ENCODE results near the gene RPP25L.

Gene RPP25L

GRCh38 chr9:34612788-34613390 is 992 bp upstream of the RPP25L start:
- Histone ChIP-seq H3K9ac (ENCODE audit: low read length in 5 of 5) (peak overlapping the region in 4 of 5 donors; percentile 48 to 92 (median 66)), H3K4me3 (ENCODE audit: low read depth in 1 of 5, low read length in 5 of 5) (peak overlapping the region; percentile 58 to 84 (median 80)), H3K4me1 (ENCODE audit: control insufficient read depth in 5 of 5, insufficient read depth in 5 of 5, low read length in 5 of 5) (peaks cover 5 to 28% (median 25%) of the 10 kb centered on the region in 5 donors), H3K27ac (ENCODE audit: low read depth, low read length) (peak overlapping the region; percentile 60), H3K27me3 (ENCODE audit: control insufficient read depth in 5 of 5, insufficient read depth in 4 of 5, low read length in 5 of 5) (no peaks in the 10 kb centered on the region), H3K9me3 (ENCODE audit: control insufficient read depth in 5 of 5, low read length in 5 of 5) (no peaks in the 10 kb centered on the region), H3K36me3 (ENCODE audit: control insufficient read depth in 5 of 5, insufficient read depth in 5 of 5, low read length in 5 of 5) (peaks cover 3 to 45% (median 40%) of the 10 kb centered on the region in 5 donors)

DNA sequence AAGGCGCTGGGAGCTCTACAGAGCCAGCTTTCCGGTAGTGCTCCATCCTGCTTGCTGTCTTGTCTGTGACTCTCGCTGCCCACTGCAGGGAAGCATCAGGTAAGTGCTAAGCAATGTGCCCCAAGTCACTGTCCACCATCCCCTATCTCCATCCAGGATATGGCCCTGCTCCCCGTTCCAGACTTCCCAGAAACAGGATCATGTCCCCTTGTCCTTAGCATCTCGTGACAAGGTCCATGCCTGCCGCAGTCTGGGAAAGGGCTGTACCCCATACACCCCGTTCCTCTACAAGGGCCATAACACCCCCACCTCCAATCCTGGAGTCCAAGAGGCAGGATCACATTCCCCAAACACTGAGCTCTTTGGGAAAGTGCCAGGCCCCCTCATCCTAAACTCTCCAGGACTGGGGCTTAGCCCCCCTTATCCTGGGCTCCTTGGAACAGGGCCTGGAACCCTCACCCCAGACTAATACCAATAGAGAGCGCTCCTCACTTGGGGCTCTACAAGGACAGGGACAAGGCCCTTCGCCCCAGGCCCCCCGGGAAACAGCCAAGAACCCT is 566 bp downstream of the RPP25L start:
- Histone ChIP-seq H3K9me3 (ENCODE audit: control insufficient read depth in 5 of 5, low read length in 5 of 5) (no peaks in the 10 kb centered on the region), H3K4me1 (ENCODE audit: control insufficient read depth in 5 of 5, insufficient read depth in 5 of 5, low read length in 5 of 5) (peaks cover 5 to 28% (median 25%) of the 10 kb centered on the region in 5 donors), H3K27me3 (ENCODE audit: control insufficient read depth in 5 of 5, insufficient read depth in 4 of 5, low read length in 5 of 5) (no peaks in the 10 kb centered on the region), H3K9ac (ENCODE audit: low read length in 5 of 5) (peak overlapping the region; percentile 56 to 96 (median 92)), H3K27ac (ENCODE audit: low read depth, low read length) (peak overlapping the region; percentile 60), H3K36me3 (ENCODE audit: control insufficient read depth in 5 of 5, insufficient read depth in 5 of 5, low read length in 5 of 5) (peaks cover 0 to 30% (median 24%) of the 10 kb centered on the region in 5 donors), H3K4me3 (ENCODE audit: low read depth in 1 of 5, low read length in 5 of 5) (peak overlapping the region; percentile 79 to 87 (median 83))

DNA sequence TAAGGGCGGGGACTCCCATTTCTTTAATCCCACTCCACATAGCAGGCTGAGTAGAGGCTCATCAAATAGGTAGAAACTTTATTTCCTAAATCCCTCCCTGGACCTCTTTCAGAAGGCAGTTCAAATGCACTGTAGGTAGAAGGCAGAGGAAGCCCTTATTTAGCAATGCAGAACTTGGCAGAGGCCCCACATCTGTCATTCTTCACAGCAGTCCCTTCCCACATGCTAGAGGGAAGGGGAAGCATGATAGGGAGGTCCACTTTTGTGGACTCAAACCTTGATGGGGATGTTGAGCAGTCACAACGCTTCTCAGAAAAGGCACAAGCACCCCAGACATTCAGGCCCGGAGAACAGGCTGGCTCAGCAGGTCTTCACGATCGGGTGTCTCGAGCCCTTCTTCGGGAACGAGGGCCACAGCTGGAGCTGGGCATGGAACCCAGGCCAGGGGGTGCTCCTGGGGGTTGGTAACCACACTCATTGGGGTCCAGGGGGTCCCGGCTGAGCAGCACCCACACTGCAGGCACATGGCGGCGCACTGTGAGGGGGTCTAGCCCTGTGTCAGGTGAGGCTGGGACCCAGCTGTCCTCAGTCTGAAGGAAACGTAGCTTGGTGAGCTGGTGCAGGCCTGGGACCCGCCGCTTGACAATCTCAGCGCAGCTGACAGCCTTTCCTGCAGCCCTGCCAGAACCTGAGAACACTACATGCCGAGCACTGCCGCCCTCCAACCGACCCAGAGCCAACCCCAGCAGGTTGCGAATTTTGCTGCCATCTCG is 1.3 kb downstream of the RPP25L start:
- H3K36me3 ChIP-seq (ENCODE audit: control insufficient read depth in 5 of 5, insufficient read depth in 5 of 5, low read length in 5 of 5): peaks cover 0 to 23% (median 18%) of the 10 kb centered on the region in 5 donors
- H3K4me3 ChIP-seq (ENCODE audit: low read depth in 1 of 5, low read length in 5 of 5): peak overlapping the region in 3 of 5 donors; percentile 79 to 84 (median 83)
- H3K27ac ChIP-seq (ENCODE audit: low read depth, low read length): no peak overlapping the region
- H3K9me3 ChIP-seq (ENCODE audit: control insufficient read depth in 5 of 5, low read length in 5 of 5): no peaks in the 10 kb centered on the region
- H3K9ac ChIP-seq (ENCODE audit: low read length in 5 of 5): peak overlapping the region in 2 of 5 donors; percentile 92 to 96
- H3K27me3 ChIP-seq (ENCODE audit: control insufficient read depth in 5 of 5, insufficient read depth in 4 of 5, low read length in 5 of 5): no peaks in the 10 kb centered on the region
- H3K4me1 ChIP-seq (ENCODE audit: control insufficient read depth in 5 of 5, insufficient read depth in 5 of 5, low read length in 5 of 5): peaks cover 5 to 28% (median 25%) of the 10 kb centered on the region in 5 donors

GRCh38 chr9:34607331-34607730 is 4.6 kb downstream of the RPP25L start:
- Histone ChIP-seq H3K27me3 (ENCODE audit: control insufficient read depth in 5 of 5, insufficient read depth in 4 of 5, low read length in 5 of 5) (peaks cover 0 to 4% (median 0%) of the 10 kb centered on the region in 5 donors), H3K36me3 (ENCODE audit: control insufficient read depth in 5 of 5, insufficient read depth in 5 of 5, low read length in 5 of 5) (no peaks in the 10 kb centered on the region), H3K4me3 (ENCODE audit: low read depth in 1 of 5, low read length in 5 of 5) (no peak overlapping the region), H3K9me3 (ENCODE audit: control insufficient read depth in 5 of 5, low read length in 5 of 5) (no peaks in the 10 kb centered on the region), H3K27ac (ENCODE audit: low read depth, low read length) (no peak overlapping the region), H3K4me1 (ENCODE audit: control insufficient read depth in 5 of 5, insufficient read depth in 5 of 5, low read length in 5 of 5) (peaks cover 5 to 20% (median 18%) of the 10 kb centered on the region in 5 donors), H3K9ac (ENCODE audit: low read length in 5 of 5) (no peak overlapping the region)

GRCh38 chr9:34606905-34607304 is 5.0 kb downstream of the RPP25L start:
- no peaks in the 10 kb centered on the region for H3K9me3 ChIP-seq (ENCODE audit: control insufficient read depth in 5 of 5, low read length in 5 of 5)
- no peak overlapping the region for H3K4me3 ChIP-seq (ENCODE audit: low read depth in 1 of 5, low read length in 5 of 5)
- H3K36me3 ChIP-seq (ENCODE audit: control insufficient read depth in 5 of 5, insufficient read depth in 5 of 5, low read length in 5 of 5): no peaks in the 10 kb centered on the region
- H3K4me1 ChIP-seq (ENCODE audit: control insufficient read depth in 5 of 5, insufficient read depth in 5 of 5, low read length in 5 of 5): peaks cover 5 to 17% (median 14%) of the 10 kb centered on the region in 5 donors
- no peak overlapping the region for H3K27ac ChIP-seq (ENCODE audit: low read depth, low read length)
- peaks cover 0 to 4% (median 0%) of the 10 kb centered on the region in 5 donors for H3K27me3 ChIP-seq (ENCODE audit: control insufficient read depth in 5 of 5, insufficient read depth in 4 of 5, low read length in 5 of 5)
- no peak overlapping the region for H3K9ac ChIP-seq (ENCODE audit: low read length in 5 of 5)

GRCh38 chr9:34606190-34606589 is 5.7 kb downstream of the RPP25L start:
- no peak overlapping the region for H3K4me3 ChIP-seq (ENCODE audit: low read depth in 1 of 5, low read length in 5 of 5)
- no peaks in the 10 kb centered on the region for H3K9me3 ChIP-seq (ENCODE audit: control insufficient read depth in 5 of 5, low read length in 5 of 5)
- no peaks in the 10 kb centered on the region for H3K36me3 ChIP-seq (ENCODE audit: control insufficient read depth in 5 of 5, insufficient read depth in 5 of 5, low read length in 5 of 5)
- no peak overlapping the region for H3K27ac ChIP-seq (ENCODE audit: low read depth, low read length)
- H3K4me1 ChIP-seq (ENCODE audit: control insufficient read depth in 5 of 5, insufficient read depth in 5 of 5, low read length in 5 of 5): peaks cover 3 to 11% (median 9%) of the 10 kb centered on the region in 5 donors
- H3K9ac ChIP-seq (ENCODE audit: low read length in 5 of 5): no peak overlapping the region
- peaks cover 0 to 4% (median 0%) of the 10 kb centered on the region in 5 donors for H3K27me3 ChIP-seq (ENCODE audit: control insufficient read depth in 5 of 5, insufficient read depth in 4 of 5, low read length in 5 of 5)

DNA sequence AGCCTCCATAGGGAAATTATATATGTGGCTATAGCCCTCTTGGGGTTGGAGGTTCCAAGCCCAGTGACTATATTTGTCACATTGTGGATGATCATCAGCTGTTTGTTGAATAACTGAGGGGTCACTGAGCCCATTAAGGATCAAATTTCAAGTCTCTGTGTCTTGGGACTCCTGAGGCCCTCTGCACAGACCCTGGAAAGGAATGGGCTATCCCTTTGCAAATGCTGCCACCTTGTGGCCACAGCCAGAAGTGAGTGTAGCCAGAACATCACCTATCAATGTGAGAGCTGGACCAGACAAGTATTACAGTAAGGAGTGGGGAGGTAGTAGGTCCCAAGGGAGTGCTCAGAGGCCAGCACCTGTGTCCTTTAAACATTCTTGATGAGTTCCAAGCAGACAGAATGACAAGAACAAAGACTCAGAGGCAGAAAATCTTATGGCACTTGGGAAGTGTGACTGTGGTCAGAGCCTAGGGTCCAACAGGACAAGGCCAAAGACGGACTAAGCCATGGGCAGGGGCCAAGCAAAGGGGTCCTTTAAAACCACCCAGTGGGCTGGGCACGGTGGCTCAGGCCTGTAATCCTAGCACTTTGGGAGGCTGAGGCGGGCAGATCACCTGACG is 8.2 kb downstream of the RPP25L start:
- Histone ChIP-seq H3K36me3 (ENCODE audit: control insufficient read depth in 5 of 5, insufficient read depth in 5 of 5, low read length in 5 of 5) (no peaks in the 10 kb centered on the region), H3K9me3 (ENCODE audit: control insufficient read depth in 5 of 5, low read length in 5 of 5) (no peaks in the 10 kb centered on the region), H3K4me1 (ENCODE audit: control insufficient read depth in 5 of 5, insufficient read depth in 5 of 5, low read length in 5 of 5) (peaks cover 2 to 14% (median 9%) of the 10 kb centered on the region in 5 donors), H3K27me3 (ENCODE audit: control insufficient read depth in 5 of 5, insufficient read depth in 4 of 5, low read length in 5 of 5) (peaks cover 0 to 4% (median 0%) of the 10 kb centered on the region in 5 donors), H3K4me3 (ENCODE audit: low read depth in 1 of 5, low read length in 5 of 5) (no peak overlapping the region), H3K27ac (ENCODE audit: low read depth, low read length) (no peak overlapping the region), H3K9ac (ENCODE audit: low read length in 5 of 5) (no peak overlapping the region)

DNA sequence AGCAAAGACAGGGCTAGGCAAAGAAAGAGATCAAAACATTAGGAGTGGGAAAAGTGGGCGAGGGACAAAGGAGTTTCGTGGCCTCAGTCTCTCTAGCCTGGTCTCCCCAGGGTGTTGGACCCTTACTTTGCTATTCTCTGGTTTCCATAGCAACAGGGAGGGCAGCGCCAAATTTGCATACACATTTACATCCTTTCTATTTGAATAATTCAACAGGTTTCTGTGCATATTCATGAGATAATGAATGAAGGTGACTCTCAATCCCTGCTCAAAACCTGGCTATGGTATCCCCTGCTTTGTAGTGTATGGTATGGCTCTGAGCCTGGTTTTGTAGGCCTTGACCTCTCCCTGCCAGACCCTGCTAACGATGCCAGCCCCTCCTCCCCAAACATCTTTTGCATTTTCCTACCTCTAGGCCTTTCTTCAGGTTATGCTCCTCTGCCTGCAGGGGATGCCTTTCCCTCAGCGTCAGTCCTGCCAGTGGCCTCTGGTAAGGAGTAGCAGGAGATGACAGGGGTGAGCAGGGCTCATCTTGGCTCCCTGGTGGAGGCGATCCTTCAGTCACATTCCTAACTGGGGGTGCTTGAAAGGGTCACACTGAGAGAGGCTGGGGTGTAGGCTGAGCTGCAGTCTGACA is 9.8 kb downstream of the RPP25L start:
- peaks cover 0 to 4% (median 0%) of the 10 kb centered on the region in 5 donors for H3K27me3 ChIP-seq (ENCODE audit: control insufficient read depth in 5 of 5, insufficient read depth in 4 of 5, low read length in 5 of 5)
- no peaks in the 10 kb centered on the region for H3K36me3 ChIP-seq (ENCODE audit: control insufficient read depth in 5 of 5, insufficient read depth in 5 of 5, low read length in 5 of 5)
- H3K4me1 ChIP-seq (ENCODE audit: control insufficient read depth in 5 of 5, insufficient read depth in 5 of 5, low read length in 5 of 5): peaks cover 3 to 22% (median 17%) of the 10 kb centered on the region in 5 donors
- no peak overlapping the region for H3K4me3 ChIP-seq (ENCODE audit: low read depth in 1 of 5, low read length in 5 of 5)
- H3K9ac ChIP-seq (ENCODE audit: low read length in 5 of 5): no peak overlapping the region
- no peak overlapping the region for H3K27ac ChIP-seq (ENCODE audit: low read depth, low read length)
- no peaks in the 10 kb centered on the region for H3K9me3 ChIP-seq (ENCODE audit: control insufficient read depth in 5 of 5, low read length in 5 of 5)

DNA sequence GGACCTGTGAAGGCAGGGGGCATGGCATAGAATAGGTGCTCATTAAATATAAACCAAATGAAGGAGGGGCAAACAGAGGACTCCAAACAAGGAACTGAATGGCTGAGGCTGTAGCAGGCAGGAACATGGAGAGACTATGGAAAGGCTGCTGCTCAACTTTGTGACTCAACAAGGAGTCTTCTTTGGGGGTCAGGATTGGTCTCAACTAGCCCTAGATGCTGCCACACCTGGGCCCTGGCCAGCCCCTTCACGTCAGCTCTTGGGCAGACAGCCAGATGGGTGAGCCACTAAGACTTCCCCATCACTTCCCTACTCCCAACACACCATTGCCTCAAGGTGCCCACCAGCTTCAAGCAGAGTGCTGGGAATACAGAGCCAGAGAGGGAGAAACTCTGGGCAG is 11.0 kb downstream of the RPP25L start:
- H3K36me3 ChIP-seq (ENCODE audit: control insufficient read depth in 5 of 5, insufficient read depth in 5 of 5, low read length in 5 of 5): no peaks in the 10 kb centered on the region
- no peak overlapping the region for H3K27ac ChIP-seq (ENCODE audit: low read depth, low read length)
- H3K9ac ChIP-seq (ENCODE audit: low read length in 5 of 5): no peak overlapping the region
- no peaks in the 10 kb centered on the region for H3K9me3 ChIP-seq (ENCODE audit: control insufficient read depth in 5 of 5, low read length in 5 of 5)
- peaks cover 0 to 4% (median 0%) of the 10 kb centered on the region in 5 donors for H3K27me3 ChIP-seq (ENCODE audit: control insufficient read depth in 5 of 5, insufficient read depth in 4 of 5, low read length in 5 of 5)
- H3K4me3 ChIP-seq (ENCODE audit: low read depth in 1 of 5, low read length in 5 of 5): no peak overlapping the region
- H3K4me1 ChIP-seq (ENCODE audit: control insufficient read depth in 5 of 5, insufficient read depth in 5 of 5, low read length in 5 of 5): peaks cover 6 to 34% (median 29%) of the 10 kb centered on the region in 5 donors

Measured in subcutaneous abdominal adipose tissue (tissue), 5 donors.